ENCODE results near the gene CCDC74B. TPM values are rescaled to one million over a fixed set of nuclear protein-coding genes. Genes with fewer than 3 reads are reported as not detected.
"Not testable (repeated sequence)": the region's sequence is repeated elsewhere in the genome, so short reads cannot be mapped to it uniquely, and the experiment has no call there.

CCDC74B gene
- total and polyA plus RNA-seq, 7 donors, result 0.12 to 0.37 (median 0.21) TPM; not detected in 4

DNA sequence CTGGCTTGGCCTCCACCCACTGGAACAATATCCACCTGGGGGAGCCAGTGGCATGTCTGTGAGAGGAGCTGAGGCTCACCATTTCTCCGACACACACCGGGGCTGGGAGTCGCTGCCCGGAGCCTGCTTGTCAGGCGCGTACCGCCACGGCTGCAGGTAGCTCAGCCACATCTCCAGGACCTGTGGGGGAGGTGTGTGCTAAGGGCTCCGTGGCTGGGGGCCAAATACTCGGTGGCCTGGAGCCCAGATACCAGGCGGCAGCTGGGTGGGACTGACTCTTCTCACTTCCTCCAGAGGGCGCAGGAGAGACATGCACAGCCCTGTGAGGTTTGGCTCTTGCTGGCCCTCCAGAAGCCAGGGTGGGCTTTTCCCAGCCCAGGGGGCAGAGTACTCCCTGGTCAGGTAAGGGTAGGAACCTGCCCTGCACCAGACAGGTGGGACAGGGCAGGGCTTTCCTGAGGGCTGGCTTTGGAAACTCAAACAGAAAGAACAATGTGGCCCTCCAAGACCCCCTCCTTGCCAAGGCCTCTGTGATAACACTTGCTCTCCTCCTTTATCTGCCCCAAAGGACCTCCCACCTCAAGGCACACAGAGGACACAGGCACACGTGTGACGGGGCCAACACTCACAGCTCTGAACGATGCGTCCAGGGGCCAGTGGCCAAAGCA lies 11.2 kb upstream of the CCDC74B start:
- H3K9me3 ChIP-seq; H3K27me3 ChIP-seq (ENCODE audit: insufficient read depth in 3 of 3, low read length in 2 of 3); intact Hi-C loops (cut with DNase I); H3K4me1 ChIP-seq; H3K27ac ChIP-seq; H3K4me3 ChIP-seq: not testable (repeated sequence)
- peaks cover 0 to 54% of the 10 kb centered on the region in 2 donors for H3K36me3 ChIP-seq (ENCODE audit: insufficient read depth in 1 of 2, low read depth in 1 of 2)
- ATAC-seq (peak; percentile 54 to 64 (median 57)), DNase-seq (peak in 1 of 2 donors; percentile 56)
- 61 to 66% (median 62%) methylated on average over 14 to 16 of the region's 16 CpGs for WGBS, 3 donors
- TF ChIP-seq, protein P1, sequence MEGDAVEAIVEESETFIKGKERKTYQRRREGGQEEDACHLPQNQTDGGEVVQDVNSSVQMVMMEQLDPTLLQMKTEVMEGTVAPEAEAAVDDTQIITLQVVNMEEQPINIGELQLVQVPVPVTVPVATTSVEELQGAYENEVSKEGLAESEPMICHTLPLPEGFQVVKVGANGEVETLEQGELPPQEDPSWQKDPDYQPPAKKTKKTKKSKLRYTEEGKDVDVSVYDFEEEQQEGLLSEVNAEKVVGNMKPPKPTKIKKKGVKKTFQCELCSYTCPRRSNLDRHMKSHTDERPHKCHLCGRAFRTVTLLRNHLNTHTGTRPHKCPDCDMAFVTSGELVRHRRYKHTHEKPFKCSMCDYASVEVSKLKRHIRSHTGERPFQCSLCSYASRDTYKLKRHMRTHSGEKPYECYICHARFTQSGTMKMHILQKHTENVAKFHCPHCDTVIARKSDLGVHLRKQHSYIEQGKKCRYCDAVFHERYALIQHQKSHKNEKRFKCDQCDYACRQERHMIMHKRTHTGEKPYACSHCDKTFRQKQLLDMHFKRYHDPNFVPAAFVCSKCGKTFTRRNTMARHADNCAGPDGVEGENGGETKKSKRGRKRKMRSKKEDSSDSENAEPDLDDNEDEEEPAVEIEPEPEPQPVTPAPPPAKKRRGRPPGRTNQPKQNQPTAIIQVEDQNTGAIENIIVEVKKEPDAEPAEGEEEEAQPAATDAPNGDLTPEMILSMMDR (IDR thresholded peaks at IDR 0.05), result peak; percentile 30

DNA sequence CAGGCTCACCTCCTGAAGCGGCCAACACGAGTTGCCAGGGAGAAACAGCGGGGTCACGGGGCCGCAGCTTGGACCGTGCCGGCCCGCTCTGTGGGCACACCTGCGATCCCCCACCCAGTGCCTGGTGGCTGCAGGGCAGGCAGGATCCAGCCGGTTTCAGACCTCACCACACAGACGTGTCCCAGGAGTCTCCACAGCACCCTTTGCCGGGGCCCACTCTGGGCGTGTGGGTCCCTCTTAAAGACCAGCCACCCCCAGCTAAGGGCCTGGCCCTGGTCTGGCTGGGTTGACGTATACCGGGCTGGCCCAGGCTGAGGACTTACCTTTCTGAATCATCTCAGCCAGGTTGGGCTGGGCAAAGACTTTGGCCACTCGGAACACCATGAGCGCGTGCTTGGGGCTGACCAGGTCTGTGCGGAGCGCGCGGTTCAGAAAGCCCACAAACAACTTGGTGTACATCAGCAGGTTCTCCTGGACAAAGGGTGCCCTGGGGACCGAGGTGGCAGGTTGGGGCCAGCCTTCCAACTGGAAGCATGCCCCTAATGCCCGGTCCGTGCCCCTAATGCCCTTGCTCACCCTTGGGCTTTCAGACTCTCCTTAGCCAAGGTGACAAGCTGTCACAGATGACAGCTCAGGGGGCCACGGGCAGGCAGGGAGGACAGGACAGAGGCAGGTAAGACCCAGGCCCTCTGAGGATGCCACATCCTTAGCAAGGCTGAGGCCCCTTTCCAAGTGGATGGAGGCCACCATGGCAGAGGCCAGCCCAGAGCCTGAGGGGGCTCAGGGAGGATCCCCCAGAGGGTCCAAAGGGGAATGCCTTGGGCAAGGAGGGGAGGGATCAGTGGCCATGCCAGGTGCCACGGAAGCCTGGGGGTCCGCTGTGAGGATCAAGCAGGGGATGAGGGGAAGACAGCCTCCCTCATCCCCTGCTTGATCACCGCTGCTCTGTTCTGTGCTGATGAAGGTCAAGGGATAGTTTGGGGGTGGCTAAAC lies 10.2 kb upstream of the CCDC74B start:
- no peak for ATAC-seq
- peaks cover 0 to 54% of the 10 kb centered on the region in 2 donors for H3K36me3 ChIP-seq (ENCODE audit: insufficient read depth in 1 of 2, low read depth in 1 of 2)
- TF ChIP-seq, protein P1 (IDR thresholded peaks at IDR 0.05), result no peak
- no peak overlapping the region for H3K4me3 ChIP-seq
- H3K9me3 ChIP-seq, result no peaks in the 10 kb centered on the region
- H3K27me3 ChIP-seq (ENCODE audit: insufficient read depth in 3 of 3, low read length in 2 of 3), result no peaks in the 10 kb centered on the region
- 92 to 95% (median 94%) methylated on average over 27 to 29 of the region's 29 CpGs for WGBS, 3 donors
- peak in 1 of 2 donors; percentile 45 for DNase-seq
- H3K27ac ChIP-seq, result no peak overlapping the region
- H3K4me1 ChIP-seq, result no peaks in the 10 kb centered on the region
- intact Hi-C loops (cut with DNase I), result no loop called here

DNA sequence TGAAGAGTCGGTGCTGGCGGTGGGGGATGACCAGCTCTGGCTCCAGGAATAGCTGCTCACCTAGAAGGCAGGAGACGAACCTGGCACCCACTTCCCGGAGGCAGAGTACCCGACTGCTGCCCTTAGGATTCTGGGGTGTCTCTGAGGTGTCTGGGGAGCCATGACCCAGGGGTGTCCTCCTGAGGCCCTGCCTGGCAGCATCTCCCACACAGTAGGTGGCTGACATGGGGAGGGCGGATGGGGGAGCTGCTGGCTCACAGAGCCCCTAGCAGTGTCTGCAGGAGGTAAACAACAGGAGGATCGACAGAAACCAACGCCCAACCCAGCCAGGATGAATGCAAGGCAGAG lies 9.5 kb upstream of the CCDC74B start:
- H3K4me3 ChIP-seq; H3K27me3 ChIP-seq (ENCODE audit: insufficient read depth in 3 of 3, low read length in 2 of 3); H3K9me3 ChIP-seq; H3K27ac ChIP-seq; H3K4me1 ChIP-seq; intact Hi-C loops (cut with DNase I); ATAC-seq: not testable (repeated sequence)
- DNase-seq, result peak in 1 of 2 donors; percentile 26
- WGBS, 3 donors, result 83 to 96% (median 92%) methylated on average over 5 to 7 of the region's 8 CpGs
- H3K36me3 ChIP-seq (ENCODE audit: insufficient read depth in 1 of 2, low read depth in 1 of 2), result peaks cover 0 to 47% of the 10 kb centered on the region in 2 donors

DNA sequence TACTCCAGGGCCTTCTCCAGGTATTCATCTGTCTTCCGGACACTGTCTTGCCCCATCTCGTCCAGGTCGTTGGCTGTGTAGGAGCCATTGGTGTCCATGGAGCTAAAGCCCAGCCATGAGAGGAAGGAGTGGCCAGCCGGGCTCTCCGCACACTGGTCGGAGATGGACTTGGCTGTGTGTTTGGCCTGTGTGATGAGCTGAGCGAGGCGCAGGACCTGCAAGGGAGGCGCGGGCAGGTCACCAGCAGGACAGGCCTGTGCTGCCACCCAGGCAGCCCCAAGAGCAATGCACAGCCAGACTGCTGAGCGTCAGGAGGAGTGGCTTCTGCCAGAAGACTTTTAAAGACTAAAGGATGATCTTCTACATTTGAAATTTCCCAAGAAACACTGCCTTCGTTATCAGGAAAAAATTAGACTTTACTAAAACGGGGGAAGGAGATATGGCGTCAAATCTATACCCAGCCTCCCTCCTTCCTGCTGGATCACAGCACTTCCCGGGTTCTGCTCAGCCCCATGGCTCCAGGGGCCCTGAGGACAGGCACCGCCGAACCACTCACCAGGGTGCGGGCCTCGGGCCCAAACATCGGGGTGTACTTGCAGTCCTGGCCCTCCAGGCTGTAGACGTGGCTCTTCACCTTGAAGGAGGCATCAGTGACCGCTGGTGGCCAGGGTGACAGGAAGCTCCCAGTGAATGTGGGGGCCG lies 9.0 kb upstream of the CCDC74B start:
- H3K27ac ChIP-seq; H3K9me3 ChIP-seq; intact Hi-C loops (cut with DNase I); H3K27me3 ChIP-seq (ENCODE audit: insufficient read depth in 3 of 3, low read length in 2 of 3); H3K4me1 ChIP-seq; H3K4me3 ChIP-seq: not testable (repeated sequence)
- ATAC-seq (peak in 1 of 4 donors; percentile 2), DNase-seq (peak in 1 of 2 donors; percentile 28)
- 89 to 92% (median 91%) methylated on average over 19 to 22 of the region's 23 CpGs for WGBS, 3 donors
- peaks cover 0 to 42% of the 10 kb centered on the region in 2 donors for H3K36me3 ChIP-seq (ENCODE audit: insufficient read depth in 1 of 2, low read depth in 1 of 2)

DNA sequence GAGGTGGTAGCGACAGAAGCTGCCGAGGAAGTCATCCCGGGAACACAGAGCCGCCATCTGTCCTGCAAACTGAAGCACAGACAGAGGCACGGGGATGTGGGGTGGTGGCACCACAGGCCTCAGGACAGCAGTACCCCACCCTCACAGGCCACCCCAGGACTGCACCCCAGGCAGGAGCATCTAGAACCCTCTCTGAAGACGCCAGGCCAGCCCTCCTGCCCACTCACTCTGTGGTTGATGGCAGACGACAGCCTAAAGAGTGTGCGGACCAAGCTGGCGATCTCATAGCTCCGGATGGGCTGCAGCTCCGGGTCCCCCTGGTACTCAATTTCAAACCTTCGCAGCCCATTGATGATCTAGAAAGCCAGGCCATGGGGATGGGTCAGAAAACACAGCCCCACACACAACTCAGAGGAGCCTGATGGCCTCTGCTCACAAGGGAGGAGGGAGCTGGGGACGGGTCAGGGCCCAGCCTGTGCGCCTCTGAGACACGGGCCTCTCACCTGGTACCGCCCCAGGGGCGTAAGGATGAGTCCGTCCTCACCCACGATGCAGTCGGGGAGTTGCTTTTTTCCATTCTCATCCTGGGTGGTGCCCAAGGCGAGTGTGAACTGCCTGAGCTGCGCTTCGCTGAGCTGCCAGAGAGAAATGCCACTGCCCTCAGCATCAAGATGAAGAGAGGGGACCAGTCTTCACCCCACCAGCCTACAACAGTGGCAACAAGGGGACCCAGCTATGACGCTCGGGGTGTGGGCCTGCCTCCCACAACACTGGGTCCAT lies 8.1 kb upstream of the CCDC74B start:
- peaks cover 0 to 38% of the 10 kb centered on the region in 2 donors for H3K36me3 ChIP-seq (ENCODE audit: insufficient read depth in 1 of 2, low read depth in 1 of 2)
- no peak for ATAC-seq

DNA sequence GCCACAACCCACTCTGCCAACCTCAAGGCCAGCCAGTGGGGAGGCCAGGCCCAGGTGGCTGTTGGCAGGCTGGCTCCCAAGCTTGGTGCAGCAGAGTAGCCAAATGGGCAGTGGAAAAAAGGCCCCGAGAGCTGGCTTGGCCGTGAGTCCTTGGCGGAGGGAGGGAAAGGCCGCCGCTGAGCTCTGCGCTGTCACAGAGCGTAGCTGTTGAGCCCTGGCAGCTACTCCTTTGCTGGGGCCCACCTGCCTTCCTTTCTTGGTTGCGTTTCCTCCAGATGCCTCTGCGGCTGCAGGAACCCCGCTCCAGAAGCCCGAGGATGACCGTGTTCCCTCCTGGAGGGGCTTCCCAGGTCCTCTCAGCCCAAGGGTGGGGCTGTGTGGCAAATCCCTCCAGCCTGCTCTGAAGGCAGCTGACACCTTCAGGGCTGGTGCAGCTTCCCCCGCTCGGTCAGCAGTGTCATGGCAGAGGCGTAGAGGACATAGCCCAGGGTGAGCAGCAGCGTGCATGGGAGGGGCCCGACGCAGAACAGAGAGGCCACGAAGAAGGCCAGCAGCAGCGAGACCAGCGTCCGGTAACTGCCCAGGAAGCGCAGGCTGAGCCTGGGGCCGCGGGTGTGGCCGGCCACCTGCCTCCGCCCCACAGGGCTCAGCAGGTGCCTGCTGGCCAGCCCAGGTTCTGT lies 7.4 kb upstream of the CCDC74B start:
- DNase-seq; intact Hi-C loops (cut with DNase I); ATAC-seq; H3K27me3 ChIP-seq (ENCODE audit: insufficient read depth in 3 of 3, low read length in 2 of 3); H3K27ac ChIP-seq; H3K9me3 ChIP-seq; H3K4me3 ChIP-seq; H3K4me1 ChIP-seq: not testable (repeated sequence)
- peaks cover 0 to 33% of the 10 kb centered on the region in 2 donors for H3K36me3 ChIP-seq (ENCODE audit: insufficient read depth in 1 of 2, low read depth in 1 of 2)
- 86 to 90% (median 90%) methylated on average over 17 to 27 of the region's 27 CpGs for WGBS, 3 donors

More for the DNA sequence above, 8.1 kb upstream of the CCDC74B start:
- no peaks in the 10 kb centered on the region for H3K9me3 ChIP-seq
- H3K4me1 ChIP-seq, result no peaks in the 10 kb centered on the region
- H3K4me3 ChIP-seq, result no peak overlapping the region
- H3K27me3 ChIP-seq (ENCODE audit: insufficient read depth in 3 of 3, low read length in 2 of 3), result no peaks in the 10 kb centered on the region
- TF ChIP-seq, protein P1 (IDR thresholded peaks at IDR 0.05), result no peak
- H3K27ac ChIP-seq, result no peak overlapping the region
- no peak for DNase-seq
- 90 to 94% (median 92%) methylated on average over 23 to 25 of the region's 25 CpGs for WGBS, 3 donors
- intact Hi-C loops (cut with DNase I), result no loop called here

DNA sequence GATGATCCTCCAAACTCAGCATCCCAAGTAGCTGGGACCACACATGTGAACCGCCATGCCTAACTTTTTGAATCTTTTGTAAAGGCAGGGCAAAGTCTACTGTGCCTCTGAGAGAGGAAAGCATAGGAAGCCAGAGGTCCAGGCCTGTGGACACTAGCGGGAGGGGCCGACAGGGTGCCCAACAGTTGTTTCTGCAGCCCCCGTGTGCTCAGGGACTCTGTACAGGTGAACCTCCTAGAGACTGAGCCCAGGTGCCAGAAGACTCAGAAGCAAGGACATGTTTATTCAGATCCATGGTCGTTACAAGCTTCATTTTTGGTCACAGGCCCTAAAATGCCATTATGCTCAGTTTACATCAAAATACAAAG lies 6.2 kb upstream of the CCDC74B start:
- WGBS, 3 donors, result 65 to 73% (median 66%) methylated on average over 5 of the region's 5 CpGs
- H3K36me3 ChIP-seq (ENCODE audit: insufficient read depth in 1 of 2, low read depth in 1 of 2), result peaks cover 0 to 33% of the 10 kb centered on the region in 2 donors
- H3K4me3 ChIP-seq; H3K4me1 ChIP-seq; intact Hi-C loops (cut with DNase I); H3K9me3 ChIP-seq; H3K27me3 ChIP-seq (ENCODE audit: insufficient read depth in 3 of 3, low read length in 2 of 3); H3K27ac ChIP-seq; DNase-seq; ATAC-seq: not testable (repeated sequence)

All from psoas muscle (tissue), 8 donors.